ENCODE results near the gene PHACTR3. TPM values are rescaled to one million over a fixed set of nuclear protein-coding genes. Genes with fewer than 3 reads are reported as not detected.
A peak's percentile ranks its signal among the peaks of the same experiment; 100 is the strongest.

PHACTR3 gene
- total RNA-seq, 4 donors from 2014 or later = 0.26 to 3.2 (median 0.57) TPM

DNA sequence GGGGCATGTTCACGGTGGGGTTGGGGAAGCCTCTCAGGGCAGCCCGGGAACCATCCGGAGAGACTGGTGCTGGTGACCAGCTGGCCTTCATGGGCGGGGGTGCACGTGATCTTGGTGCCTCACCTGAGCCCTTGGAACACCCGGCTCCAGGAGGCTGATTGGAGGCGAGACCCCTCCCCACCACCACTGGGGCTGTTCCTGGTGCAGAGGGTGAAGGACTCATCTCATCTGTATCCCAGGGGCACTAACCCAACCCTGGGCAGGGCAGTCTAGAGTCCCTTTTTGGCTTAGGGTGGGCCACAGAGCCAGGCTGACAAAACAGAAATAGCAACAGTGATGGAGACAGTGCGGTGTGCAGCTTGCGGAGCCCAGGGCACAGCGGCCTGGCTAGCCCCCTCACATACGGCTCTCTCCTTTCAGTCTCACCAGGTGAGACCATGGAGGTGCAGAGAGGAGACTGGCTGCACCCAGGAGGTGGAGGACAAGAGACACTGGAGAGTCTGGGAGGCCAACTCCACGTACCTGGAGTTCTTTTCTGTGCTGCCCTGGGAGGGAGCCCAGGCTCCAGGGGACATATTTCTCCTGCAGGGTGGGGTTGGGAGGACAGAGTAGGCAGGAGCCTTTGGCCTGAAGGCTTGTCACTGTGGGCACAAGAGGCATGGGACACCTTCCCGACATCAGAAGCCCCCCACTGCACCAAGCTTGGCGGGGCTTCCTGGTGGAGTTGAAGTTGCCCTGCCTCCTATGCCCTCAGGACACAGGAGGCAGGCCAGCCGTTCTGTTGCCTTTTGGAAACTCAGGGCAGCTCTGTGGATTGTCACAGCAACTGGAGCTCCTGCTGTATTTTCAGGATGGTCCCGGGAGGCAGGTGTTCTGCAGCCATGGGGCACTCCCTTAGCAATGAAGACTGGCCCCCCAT lies 223.1 kb downstream of the PHACTR3 start:
- Histone ChIP-seq H3K9me3 (no peaks in the 10 kb centered on the region), H3K27me3 (no peaks in the 10 kb centered on the region), H3K4me3 (no peak overlapping the region), H3K4me1 (peaks cover 0 to 10% of the 10 kb centered on the region in 2 donors), H3K36me3 (no peaks in the 10 kb centered on the region), H3K27ac (no peak overlapping the region)
- intact Hi-C loops (cut with DNase I; ENCODE audit: low total_unique reads) = no loop called here
- TF ChIP-seq POLR2A (IDR thresholded peaks at IDR 0.05) = no peak
- no peak for TF ChIP-seq CTCF (IDR thresholded peaks at IDR 0.05)
- DNase-seq = no peak

DNA sequence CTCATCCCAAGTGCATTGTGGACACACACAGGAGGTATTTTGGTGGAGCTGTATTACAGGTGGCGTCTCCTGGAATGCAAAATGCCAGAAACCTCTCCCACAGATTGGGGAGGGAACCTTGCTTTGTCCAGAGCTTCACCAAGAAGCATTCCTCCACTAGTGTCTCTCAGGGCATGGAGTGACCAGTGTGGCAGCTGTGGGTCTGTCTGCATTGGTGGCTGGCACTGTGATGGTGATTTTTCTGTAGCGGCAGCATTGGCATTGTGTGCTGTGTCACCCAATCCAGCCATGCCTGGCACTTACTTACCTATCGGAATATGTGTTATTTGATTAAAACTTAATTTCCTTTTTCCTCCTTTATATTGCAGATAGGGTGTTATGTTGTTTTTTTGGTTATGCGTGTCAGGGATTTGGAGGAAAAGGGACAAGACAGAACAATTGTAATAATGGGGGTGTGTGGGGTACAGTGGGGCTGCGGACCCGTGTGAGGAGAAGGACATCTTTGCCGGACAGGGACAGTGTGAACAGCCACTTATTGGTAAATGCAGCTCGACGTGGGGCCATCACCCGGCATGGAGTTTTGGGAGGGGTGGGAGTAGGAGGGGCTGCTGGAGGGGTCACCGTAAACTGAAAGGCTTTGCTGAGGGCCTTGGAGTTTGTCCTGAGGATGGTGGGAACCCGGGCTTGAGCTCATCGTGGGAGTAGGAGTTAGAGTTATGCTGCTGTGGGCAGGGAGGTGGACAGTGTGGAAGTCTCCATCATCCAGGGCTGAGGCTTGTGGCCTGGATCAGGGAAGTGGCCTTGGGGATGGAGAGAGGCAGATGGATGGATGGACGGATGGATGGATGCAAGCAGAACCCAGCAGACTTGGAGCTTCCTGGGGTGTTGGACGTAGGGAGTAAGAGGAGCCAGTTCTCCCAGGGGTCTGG lies 224.0 kb downstream of the PHACTR3 start:
- no peak for DNase-seq
- intact Hi-C loops (cut with DNase I; ENCODE audit: low total_unique reads) = no loop called here
- no peaks in the 10 kb centered on the region for H3K27me3 ChIP-seq
- peaks cover 0 to under 1% of the 10 kb centered on the region in 2 donors for H3K4me1 ChIP-seq
- no peaks in the 10 kb centered on the region for H3K9me3 ChIP-seq
- no peak overlapping the region for H3K4me3 ChIP-seq
- no peak for TF ChIP-seq POLR2A (IDR thresholded peaks at IDR 0.05)
- no peak for TF ChIP-seq CTCF (IDR thresholded peaks at IDR 0.05)
- no peak overlapping the region for H3K27ac ChIP-seq
- no peaks in the 10 kb centered on the region for H3K36me3 ChIP-seq

DNA sequence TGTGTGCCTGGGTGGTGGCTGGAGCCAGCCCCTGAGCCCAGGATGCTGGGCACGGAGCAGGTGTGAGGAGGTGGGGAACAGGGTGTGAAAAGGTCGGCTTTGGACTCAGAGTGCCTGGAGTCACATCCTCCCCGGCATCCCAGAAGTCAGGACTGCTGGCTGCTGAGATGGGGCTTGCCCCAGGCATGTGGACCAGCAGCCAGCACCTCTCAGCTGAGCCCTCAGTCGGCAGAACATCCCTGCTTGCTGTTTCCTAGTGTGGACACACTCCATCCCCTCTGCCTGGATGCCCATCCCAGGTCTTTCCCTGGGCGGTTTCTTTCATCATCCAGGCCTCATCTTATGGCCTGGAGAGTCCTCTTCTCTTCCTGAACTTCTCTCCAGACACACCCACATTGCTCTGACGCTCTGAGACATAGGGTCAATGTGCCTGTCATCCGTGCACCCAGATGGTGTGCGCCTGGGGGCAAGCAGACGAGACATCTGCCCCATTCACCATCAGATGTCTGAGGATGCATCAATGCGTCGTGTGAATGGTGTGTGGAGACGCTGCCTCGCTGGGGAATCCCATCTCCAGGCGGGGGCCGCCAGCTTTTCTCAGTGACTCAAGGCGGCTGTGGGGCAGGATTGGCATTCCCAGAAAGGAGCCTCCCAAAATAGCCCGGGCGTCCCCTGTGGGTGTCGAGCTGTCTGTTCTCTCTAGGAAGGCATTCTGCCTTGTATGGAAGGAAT lies 224.9 kb downstream of the PHACTR3 start:
- peak in 1 of 2 donors; percentile 10 for DNase-seq
- TF ChIP-seq CTCF (IDR thresholded peaks at IDR 0.05) = no peak
- no peak for TF ChIP-seq POLR2A (IDR thresholded peaks at IDR 0.05)
- no peaks in the 10 kb centered on the region for H3K9me3 ChIP-seq
- H3K36me3 ChIP-seq = no peaks in the 10 kb centered on the region
- H3K27me3 ChIP-seq = no peaks in the 10 kb centered on the region
- H3K4me3 ChIP-seq = no peak overlapping the region
- no peak overlapping the region for H3K27ac ChIP-seq
- intact Hi-C loops (cut with DNase I; ENCODE audit: low total_unique reads) = no loop called here
- no peaks in the 10 kb centered on the region for H3K4me1 ChIP-seq

- no peak for TF ChIP-seq CTCF (IDR thresholded peaks at IDR 0.05)
- no peak for TF ChIP-seq POLR2A (IDR thresholded peaks at IDR 0.05)
- DNase-seq = peak in 1 of 2 donors; percentile 6
- Histone ChIP-seq H3K4me3 (no peak overlapping the region), H3K27ac (no peak overlapping the region), H3K36me3 (no peaks in the 10 kb centered on the region), H3K27me3 (no peaks in the 10 kb centered on the region), H3K9me3 (no peaks in the 10 kb centered on the region), H3K4me1 (peaks cover 0 to 1% of the 10 kb centered on the region in 2 donors)
- intact Hi-C loops (cut with DNase I; ENCODE audit: low total_unique reads) = no loop called here
Observed at GRCh38 chr20:59829786-59830664, 225.7 kb downstream of the PHACTR3 start.
